GM19025 (cell line): ENCODE data around the gene UQCC2.

Source experiments
- ATAC-seq: cut with Tn5 transposase; IDR thresholded peaks from one replicate; pipeline ENCODE4 v1.9.1; 2021; ENCODE audit warnings: mild to moderate bottlenecking, low read depth, moderate library complexity; ENCODE audit not compliant: unreplicated experiment

UQCC2 gene

DNA sequence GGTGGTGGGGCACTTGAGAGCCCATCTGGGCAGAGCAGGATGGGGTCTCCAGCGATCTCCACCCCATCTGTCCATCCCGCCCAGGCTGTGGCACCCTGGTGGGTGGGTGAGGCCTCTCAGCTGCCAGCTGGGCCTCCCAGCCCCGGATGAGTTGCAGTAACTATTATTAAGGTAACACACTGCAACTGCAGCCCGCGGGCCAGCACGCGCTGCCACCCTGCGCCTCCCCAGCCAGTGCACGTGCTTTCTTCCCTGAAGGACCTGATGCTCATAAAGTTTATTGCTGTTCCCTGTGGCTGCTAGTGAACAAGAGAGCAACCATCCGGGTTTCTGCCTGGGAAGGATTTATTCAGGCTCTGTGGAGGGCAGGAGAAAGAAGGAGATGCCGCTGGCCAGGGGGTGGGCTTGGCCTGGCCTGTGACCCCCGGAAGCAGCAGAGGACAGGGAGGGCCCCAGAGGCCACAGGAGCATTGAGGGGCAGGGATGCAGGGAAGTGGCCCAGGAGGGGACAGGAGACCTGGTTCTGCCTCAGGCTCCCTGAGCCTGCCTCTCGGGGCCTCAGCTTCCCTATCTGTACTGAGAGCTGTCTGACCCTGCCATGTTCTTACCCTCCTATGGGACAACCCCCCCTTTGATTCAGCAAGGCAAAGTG is 33.5 kb upstream of the UQCC2 start:
- ATAC-seq, result no peak

DNA sequence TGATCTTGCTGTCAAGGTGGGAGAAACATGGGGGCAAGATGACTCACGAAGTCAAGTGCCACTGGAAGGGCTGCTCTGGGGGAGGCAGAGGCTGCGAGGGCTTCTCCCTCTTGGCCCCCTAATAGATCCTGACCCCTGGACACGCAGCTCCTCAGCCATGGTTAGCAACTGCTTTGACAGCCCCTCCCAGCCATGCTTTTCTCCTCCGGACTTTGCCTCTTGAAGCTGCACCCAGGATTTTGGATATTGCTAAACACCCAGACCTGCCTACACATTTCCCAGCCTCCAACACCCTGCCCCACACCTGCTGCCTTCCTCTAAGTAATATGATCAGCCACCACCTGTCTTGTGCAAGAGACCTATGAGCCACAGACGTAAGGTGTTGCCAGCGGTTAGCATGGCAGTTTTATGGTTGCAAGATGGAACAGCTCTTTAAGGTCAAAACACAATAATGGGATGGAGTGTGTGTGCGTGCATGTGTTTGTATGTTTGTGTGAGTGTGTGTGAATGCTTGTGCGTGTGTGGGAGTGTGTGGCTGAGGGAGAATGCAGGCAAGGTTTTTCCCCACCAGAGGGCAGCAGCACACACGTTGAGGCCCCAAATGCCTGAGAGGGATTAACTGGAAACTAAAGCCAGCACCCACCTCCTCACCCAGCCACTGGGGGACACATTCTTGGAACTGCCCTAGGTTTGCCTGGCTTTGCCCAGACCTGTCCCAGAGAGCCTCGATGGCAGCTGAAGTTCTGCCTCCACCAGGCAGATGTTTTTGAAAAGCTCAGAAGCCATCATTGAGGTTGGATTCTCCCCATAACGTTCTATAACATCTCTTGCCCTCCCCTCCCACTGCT is 32.7 kb upstream of the UQCC2 start:
- no peak for ATAC-seq

DNA sequence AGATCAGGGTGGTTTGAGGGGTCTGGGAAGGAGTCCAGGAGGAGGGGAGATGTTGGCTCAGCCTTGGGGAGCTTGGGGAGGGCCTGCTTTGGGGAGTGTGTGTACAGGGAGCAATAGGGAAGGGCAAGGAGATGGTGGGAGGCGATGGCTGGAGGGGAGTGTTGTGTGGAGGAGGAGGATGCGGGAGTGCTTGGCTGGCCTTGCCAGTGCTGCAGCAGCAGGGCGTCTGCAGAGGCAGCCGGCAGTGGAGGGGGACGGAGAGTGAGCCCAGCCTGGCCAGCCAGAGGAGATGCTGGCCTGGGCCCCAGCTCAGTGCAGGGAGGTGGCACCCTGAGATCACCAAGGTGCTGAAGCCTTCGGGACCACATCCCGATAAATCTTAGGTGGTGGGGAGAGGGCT is 31.3 kb upstream of the UQCC2 start:
- no peak for ATAC-seq

DNA sequence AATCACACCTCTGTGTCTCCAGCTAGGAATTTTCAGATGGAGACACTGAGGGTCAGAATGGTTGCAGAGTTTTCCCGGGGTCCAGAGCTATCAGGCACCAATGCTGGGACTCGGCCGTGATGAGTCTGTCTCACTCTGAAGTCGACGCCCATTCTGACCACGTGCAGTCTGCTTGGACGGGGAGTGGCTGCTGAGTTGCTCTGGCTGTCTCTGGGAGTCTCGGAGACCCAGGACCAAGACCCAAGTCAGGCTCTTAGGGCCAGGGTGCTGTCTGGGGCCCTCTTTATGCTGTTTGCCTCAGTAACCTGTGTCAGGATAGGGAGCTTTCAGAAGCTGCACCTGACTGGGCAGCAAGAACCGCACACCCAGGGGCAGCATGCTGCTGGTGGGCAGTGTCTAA is 30.6 kb upstream of the UQCC2 start:
- ATAC-seq, result no peak

DNA sequence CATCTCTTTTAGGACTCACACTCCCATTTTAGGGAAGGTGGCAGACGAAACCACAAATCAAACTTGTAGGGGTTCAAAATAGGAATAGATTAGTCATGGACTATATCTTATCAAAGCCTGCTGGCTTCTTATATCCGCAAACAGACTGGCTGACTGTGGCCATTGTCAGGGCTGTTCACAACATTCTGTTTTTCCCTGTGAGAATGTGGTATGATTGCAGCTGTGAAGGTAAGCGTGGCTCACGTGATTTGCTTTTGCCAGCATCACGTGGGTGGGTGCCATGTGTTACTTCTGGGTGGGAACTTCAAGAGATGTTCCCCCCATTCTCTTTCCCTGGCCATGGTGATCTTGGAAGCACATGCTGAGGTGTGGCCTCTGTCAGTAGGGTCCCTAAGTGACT is 29.3 kb upstream of the UQCC2 start:
- no peak for ATAC-seq

DNA sequence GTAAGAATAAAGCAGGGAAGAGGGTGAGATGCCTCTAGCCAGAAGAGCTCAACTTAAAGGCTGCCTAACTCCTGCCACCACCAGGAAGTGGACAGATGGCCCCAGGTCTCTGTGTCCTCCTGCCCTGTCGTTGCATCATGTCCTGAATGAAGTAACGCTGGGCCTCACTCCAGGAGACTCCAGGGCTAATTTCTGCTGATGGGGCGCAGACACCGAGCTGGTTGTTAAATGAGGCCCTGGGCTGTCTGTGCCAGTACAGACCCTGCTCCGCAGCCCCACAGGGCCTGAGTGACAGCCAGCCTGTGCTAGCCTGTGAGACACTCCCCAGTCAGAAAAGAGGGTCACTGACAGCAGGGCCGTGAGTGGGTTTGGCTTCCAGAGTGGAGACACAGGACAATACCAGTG is 28.7 kb upstream of the UQCC2 start:
- ATAC-seq, result no peak

DNA sequence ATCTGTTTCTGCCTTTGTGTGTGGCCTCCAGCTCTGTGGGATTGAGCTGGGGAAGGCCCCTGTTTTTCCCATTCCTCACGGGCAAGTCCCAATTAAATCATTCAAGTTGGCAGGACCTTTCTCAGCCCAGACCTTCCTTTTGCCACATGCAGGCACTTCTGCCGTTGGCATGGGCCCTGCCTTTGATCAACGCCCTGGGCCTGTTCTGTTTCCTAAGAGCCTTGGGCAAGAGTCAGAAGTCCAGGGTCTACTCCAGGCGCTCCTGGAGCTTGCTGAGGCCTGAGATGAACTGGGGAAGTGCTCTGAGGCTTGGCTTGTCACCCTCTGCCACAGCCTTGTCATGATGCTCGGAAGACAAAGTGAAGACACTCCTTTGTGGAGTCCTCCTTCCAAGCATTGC is 28.1 kb upstream of the UQCC2 start:
- no peak for ATAC-seq

DNA sequence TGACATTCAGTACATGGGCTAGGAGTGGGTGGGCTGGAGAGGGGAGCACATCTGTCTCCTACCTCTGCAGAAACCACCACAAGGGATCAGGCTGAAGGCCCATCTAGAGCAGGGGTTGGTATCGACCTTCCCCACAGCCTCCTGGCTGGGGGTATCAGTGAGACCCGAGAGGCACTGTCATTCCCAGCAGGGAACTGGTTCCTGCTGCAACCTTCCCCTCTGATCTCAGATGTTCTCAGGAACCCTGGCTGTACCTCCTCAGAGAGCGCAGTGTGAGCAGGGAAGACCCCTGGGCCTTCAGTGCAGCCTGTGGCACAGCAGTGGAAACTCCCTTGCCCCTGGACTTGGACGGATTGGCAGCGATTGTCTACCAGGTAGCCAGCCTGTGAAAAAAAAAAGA is 27.4 kb upstream of the UQCC2 start:
- no peak for ATAC-seq

DNA sequence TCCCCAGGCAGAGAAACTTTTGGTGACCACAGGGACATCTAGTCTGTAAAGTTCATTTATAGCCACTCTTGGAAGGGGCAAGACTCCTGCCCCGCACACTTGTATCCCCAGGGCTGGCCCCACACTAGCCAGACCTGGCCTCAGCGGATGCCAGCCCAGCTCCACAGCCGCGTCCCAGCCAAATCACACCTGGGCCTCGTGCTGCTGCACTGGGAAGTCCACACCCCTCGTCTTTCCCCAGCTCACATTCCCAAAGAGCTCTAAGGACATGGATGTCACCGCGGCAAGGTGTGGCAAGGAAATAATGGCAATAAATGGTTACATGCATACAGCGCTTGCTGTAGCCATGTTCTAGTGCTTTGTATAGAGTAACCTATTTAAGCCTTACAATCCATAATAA is 26.7 kb upstream of the UQCC2 start:
- no peak for ATAC-seq

DNA sequence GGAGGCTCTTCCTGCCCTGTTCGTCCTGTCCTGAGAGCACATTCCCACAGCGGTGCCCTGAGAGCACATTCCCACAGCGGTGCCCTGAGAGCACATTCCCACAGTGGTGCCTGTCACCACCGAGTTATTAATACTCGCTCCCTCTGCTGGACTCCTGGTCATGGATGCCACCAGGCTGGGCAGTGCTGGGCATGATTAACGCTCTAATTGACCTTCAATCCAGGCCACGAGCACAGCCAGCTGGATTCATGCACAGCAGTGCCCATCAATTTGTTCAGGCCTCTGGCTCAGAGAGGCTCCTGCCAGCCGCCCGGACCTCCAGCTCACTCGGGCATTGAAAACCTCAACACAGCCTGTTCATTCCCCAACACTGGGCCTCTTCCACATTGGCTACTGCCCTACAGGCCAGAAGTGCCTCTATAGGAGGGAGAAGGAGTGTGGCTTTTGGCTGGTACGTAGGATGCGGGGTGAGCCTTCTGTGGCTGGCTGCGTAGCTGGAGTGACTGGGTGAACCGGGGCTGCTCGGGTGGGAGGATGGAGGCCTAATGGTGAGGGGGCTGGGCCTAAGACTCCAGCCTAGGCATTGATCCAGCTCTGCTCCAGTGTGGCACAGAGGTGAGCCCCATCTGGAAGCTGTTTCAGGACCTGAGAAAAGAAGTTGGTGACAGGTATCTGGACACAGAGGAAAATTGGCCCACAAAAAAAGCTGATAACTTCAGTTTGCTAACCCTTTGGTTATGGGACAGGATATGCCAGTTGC is 25.9 kb upstream of the UQCC2 start:
- ATAC-seq, result no peak

DNA sequence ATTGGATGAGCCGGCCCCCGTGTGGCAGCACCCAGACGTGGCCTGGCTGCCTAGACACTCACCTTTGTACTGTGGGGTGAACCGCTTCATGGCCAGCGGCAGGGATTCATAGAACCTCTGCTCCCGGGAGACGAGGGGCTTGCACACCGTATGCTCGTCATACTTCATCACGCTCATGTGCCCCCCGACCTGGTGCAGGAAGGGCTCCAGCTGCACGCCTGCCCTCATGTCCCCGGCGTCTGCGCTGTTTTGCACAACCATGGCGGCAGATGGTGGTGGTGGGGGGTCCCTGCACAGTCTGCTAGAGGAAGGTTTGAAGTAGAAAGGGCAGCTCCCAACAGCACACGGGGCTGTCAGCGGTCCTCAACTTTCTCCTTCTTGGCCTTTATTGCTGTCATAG is 23.7 kb upstream of the UQCC2 start:
- no peak for ATAC-seq

DNA sequence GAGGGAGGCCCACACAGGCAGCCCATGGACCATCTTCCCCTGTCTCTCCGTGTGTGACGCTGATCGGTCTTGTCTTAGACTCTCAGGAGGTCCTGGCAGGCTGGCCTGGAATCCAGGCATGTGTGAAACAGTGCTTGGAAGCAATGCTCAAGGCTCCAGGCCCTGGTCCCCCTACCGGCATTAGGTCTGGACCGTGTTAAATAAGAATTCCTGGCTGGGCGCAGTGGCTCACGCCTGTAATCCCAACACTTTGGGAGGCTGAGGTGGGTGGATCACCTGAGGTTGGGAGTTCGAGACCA is 22.2 kb upstream of the UQCC2 start:
- ATAC-seq, result no peak

DNA sequence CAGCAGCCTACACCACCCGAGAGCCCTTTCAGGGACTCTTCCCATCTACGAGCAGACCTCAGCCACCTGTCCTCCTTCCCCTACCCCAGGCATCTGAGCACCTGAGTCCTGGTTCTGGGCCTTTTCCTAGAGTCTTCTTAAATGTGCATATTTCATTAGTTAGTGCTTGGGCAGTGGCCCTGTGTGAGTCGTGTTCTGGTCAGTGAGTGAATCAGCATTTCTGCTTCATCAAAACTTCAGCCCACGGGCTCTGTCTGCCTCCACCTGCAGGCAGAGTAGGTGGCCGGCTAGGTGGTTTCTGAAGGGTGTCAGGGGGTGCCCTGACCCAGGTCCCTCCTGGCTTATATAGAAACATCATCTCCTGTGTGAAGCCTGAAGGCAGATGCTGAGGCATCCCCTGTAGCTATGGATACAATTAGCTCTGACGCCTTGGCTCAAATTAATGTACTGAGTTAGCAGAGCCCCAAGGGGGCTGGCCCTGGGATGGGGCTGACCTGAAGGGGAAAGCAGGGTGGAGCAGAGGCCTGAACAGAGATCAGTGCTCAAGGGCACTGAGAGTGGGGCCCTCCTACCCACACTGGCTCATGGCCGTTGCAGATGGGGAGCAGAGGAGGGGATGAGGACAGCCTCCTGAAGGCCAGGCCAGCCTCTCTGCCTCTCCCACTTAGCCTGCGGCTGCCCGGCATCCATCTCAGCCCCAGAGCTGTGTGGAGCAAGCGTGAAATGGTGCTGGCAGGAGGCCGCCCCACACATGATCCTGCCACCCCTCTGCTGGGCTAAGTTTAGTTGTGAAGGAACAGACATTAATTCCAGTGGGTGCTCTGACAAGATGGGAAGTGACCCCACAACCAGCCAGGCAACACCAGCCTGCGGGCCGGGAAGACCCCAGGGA is 21.6 kb upstream of the UQCC2 start:
- ATAC-seq, result no peak

DNA sequence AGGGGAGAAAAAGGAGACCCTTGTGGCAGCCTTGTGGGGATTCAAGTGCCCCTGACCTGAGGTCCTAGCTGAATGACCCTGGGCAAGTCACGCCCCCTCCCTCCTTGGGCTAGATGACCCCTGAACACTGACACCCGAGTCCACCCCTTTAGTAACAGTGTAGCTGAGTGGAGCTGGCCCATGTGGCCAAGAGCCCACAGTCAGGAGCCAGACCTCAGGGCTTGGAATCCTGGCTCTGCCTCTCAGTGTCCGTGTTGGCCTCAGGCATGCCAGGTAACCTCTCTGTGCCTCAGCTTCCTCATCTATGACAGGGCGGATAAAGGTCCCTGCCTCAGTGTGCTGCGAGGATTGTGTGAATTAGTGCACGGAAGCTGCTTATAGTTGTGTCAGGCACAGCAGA is 20.9 kb upstream of the UQCC2 start:
- no peak for ATAC-seq

DNA sequence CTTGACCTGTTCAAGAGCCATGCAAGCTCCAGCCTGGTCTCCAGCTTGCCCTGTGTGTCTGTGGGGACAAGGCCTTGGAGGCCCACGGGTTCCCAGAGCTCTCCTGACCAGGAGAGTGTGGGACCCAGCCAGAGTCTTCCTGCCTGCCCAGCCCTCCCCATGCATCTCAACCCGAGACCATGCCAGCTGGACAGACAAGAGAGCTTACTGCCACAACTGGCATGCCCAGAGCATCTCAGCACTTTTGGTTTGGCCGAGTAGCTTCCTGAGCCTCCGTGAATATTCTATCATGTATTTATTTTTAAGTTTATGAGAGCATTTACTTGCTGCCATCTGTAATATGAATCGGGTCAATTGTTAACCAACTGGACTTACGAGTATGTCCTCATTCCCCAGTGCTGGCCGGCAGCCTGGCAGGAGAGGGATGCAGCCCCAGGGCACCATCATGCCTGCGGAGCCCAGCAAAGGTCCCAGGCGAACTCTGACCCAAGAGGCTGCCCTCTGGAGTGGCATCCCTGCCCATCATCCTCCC is 20.3 kb upstream of the UQCC2 start:
- ATAC-seq, result no peak

DNA sequence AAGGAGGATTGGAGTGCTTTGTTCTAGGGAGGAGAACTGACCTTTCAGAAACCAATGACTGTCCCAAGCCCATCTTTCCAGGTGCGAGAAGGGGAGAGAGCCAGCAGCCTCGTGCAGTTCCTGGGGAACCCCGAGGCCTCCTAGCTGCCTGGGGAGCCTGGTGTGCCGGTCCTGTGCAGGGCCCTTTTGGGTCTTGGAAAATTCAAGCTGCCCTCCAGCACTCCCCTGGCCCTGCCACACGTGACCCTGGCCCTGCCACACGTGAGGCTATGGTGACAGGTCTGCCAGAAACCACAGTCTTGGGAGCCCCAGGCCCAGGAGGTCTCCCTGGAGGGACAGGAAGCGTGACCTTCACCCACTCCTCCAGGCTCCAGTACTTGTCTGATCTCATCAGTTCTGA is 19.5 kb upstream of the UQCC2 start:
- ATAC-seq, result no peak

DNA sequence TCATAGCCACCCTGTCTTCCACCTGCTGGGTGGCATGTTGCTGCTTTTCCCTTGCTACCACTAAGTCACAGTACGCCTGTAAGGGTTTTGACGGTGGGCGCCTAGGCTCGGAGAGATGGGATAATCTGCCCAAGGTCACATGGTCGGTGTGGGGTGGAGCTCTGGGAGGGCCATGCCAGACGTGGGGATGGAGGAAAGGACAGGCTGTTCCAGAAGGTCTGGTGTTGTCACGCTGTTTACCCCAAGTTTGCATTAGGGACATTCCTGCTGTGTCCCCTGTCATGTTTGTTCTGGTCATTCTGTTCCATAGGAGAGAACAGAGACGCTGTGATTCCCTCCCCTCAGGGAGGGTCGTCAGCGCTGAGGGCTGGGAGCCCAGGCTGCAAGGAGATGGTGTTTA is 19.1 kb upstream of the UQCC2 start:
- no peak for ATAC-seq

DNA sequence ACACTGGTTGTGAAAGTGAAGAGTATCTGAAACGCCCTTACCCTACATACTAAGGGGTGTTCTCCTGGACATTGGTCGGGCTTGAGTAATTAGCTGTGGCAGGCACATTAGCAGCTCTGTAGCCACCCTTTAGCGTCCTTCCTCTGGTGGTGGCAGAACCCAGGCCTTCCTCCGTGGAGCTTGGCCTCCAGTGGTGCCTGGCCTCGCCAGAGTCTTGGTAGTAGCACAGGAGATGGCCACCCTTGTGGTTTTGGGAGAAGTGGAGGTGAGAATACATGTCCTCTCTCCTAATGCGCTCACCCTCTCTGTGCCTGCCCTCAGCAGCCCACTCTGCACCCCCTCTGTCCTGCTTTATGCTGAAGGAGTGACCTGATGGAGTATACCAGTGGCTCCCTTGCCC is 17.6 kb upstream of the UQCC2 start:
- no peak for ATAC-seq

DNA sequence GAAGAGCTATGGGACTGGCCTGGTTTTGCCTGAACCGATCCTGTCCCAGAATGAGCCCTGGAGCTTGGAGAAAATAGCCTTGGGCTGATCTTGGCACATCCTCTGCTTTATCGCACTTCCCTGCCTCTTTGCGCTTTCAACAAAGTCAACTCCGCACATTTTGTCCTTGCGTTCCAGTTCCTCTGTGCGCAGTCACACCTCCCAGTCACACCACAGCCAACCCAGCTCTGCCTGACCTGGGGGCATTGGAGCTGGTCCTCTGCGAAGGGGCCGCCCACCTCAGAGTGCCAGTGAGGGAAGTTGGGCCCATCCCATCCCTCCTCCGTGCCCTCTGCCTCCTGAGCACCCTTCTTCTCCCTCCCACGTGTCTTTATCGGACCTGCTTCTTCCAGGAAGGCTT is 16.9 kb upstream of the UQCC2 start:
- ATAC-seq, result no peak

DNA sequence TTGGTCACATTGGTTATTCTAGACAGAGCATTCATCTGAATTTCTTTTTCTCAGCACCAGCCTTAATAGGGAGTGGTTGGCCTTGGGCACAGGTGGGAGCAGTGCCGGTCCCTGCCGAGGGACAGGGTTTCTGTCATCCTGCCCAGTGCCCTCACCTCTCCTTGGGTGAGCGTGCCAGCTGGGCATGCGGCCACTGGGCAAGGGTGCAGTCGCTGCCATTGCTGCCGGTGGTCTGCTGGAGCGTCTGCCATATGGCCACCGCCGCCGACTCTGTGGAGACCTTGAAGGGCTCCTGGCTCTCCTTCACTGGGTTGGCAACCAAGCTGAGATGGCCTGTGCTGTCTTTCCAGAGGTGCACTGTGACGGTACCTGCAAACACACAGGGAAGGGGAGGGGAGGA is 16.4 kb upstream of the UQCC2 start:
- ATAC-seq, result no peak

DNA sequence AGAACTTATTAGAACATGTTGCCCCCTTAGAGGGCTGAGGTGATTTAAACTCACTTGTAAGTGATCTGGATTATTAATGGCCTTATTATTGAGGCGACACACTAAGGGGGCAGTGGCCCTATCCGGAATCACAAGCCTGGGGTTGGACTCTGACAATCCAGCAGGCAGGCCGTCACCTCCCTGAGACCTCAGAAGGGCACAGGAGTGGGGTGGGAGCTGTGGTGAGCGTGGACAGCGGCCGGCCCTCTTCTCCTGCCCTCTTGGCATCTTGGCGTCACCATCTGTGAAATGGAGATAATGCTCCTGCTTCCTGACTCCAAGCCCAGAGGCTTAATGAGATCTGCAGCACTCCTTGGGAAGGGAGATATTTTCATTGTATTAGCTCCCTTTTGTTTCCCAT is 15.6 kb upstream of the UQCC2 start:
- ATAC-seq, result no peak
